Loucy (cell line): ENCODE results near the gene ASTN2.

Experiments used
- H2AFZ ChIP-seq: fragments of 200-600 bp; sonication (generic); 2 replicates; pipeline ENCODE4 v1.6.0; 2016; ENCODE audit warnings: antibody characterized with exemption, mild to moderate bottlenecking, low read length, moderate library complexity
- H3F3A ChIP-seq: fragments of 200-600 bp; 2 replicates; pipeline ENCODE4 v1.6.0; 2016; ENCODE audit warnings: antibody characterized with exemption, low read depth, mild to moderate bottlenecking
- H3K27me3 ChIP-seq: fragments of 200-600 bp; sonication (generic); 2 replicates; pipeline ENCODE4 v1.6.1; 2014; ENCODE audit warnings: low read length, mild to moderate bottlenecking; ENCODE audit not compliant: insufficient read depth, poor library complexity, severe bottlenecking
- H3K36me3 ChIP-seq: fragments of 200-600 bp; sonication (generic); 2 replicates; pipeline ENCODE4 v1.6.1; 2016; ENCODE audit warnings: low read length; ENCODE audit not compliant: insufficient read depth
- H3K4me1 ChIP-seq: fragments of 200-600 bp; sonication (generic); 2 replicates; pipeline ENCODE4 v1.5.1; 2014; ENCODE audit warnings: low read length, mild to moderate bottlenecking; ENCODE audit not compliant: insufficient read depth, poor library complexity, severe bottlenecking
- H3K4me2 ChIP-seq: fragments of 200-600 bp; sonication (generic); 2 replicates; pipeline ENCODE4 v1.6.0; 2014; ENCODE audit warnings: antibody characterized with exemption, low read length, low read depth, mild to moderate bottlenecking; ENCODE audit not compliant: poor library complexity, severe bottlenecking
- H3K4me3 ChIP-seq: fragments of 200-600 bp; sonication (generic); 2 replicates; pipeline ENCODE4 v1.5.1; 2014; ENCODE audit warnings: low read length, mild to moderate bottlenecking, mixed read lengths; ENCODE audit not compliant: poor library complexity, severe bottlenecking
- H3K79me2 ChIP-seq: fragments of 200-600 bp; sonication (generic); 2 replicates; pipeline ENCODE4 v1.6.1; 2014; ENCODE audit warnings: low read length; ENCODE audit not compliant: insufficient read depth
- H3K9ac ChIP-seq: fragments of 200-600 bp; sonication (generic); 2 replicates; pipeline ENCODE4 v1.6.0; 2014; ENCODE audit warnings: mild to moderate bottlenecking, low read depth, low read length, moderate library complexity; ENCODE audit not compliant: poor library complexity, severe bottlenecking
- H3K9me2 ChIP-seq: fragments of 200-600 bp; sonication (generic); replicated peaks from 2 replicates; pipeline ENCODE4 v1.6.1; 2016; ENCODE audit warnings: low read depth, low read length, mixed read lengths
- H3K9me3 ChIP-seq: fragments of 200-600 bp; sonication (generic); 2 replicates; pipeline ENCODE4 v1.6.1; 2014; ENCODE audit warnings: mild to moderate bottlenecking, antibody characterized with exemption, low read length, low read depth; ENCODE audit not compliant: insufficient read depth
- H4K20me1 ChIP-seq: fragments of 200-600 bp; sonication (generic); 2 replicates; pipeline ENCODE4 v1.6.0; 2014; ENCODE audit warnings: antibody characterized with exemption, low read length, mild to moderate bottlenecking; ENCODE audit not compliant: insufficient read depth, poor library complexity, severe bottlenecking
- EZH2phosphoT487 ChIP-seq: fragments of 200-600 bp; IDR thresholded peaks from 2 replicates; pipeline ENCODE4 v1.6.1; 2018; ENCODE audit warnings: antibody characterized with exemption, mild to moderate bottlenecking, moderate library complexity, borderline replicate concordance
- TF ChIP-seq, protein P1 (sequence below): fragments of 200-600 bp; sonication (generic); conservative IDR thresholded peaks from 2 replicates; pipeline ENCODE4 v1.5.1; 2014; ENCODE audit warnings: mild to moderate bottlenecking, antibody characterized with exemption, low read length

Gene ASTN2

DNA sequence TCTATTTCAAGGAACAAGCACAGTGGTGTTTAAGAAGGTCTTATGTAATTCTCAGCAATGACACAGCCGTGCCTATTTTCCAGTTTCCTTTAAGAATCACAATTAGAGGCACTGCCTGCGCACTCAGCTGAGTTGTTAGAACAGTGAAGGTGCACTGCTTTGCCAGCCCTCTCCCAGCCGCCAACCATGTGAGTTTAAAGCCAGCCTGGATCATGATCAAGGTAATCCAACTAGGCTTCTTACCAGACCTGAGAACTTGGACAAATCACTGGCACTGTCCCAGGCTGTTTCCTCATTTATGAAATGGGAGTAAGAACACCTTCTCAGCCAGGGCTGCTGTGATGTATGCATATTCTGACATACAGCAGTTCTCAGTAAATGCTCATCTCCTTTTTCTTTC lies 99.6 kb downstream of the ASTN2 start:
- no peaks in the 10 kb centered on the region for H3K27me3 ChIP-seq
- H2AFZ ChIP-seq: no peak overlapping the region
- H3K4me1 ChIP-seq: no peaks in the 10 kb centered on the region
- no peaks in the 10 kb centered on the region for H4K20me1 ChIP-seq
- TF ChIP-seq, protein P1, sequence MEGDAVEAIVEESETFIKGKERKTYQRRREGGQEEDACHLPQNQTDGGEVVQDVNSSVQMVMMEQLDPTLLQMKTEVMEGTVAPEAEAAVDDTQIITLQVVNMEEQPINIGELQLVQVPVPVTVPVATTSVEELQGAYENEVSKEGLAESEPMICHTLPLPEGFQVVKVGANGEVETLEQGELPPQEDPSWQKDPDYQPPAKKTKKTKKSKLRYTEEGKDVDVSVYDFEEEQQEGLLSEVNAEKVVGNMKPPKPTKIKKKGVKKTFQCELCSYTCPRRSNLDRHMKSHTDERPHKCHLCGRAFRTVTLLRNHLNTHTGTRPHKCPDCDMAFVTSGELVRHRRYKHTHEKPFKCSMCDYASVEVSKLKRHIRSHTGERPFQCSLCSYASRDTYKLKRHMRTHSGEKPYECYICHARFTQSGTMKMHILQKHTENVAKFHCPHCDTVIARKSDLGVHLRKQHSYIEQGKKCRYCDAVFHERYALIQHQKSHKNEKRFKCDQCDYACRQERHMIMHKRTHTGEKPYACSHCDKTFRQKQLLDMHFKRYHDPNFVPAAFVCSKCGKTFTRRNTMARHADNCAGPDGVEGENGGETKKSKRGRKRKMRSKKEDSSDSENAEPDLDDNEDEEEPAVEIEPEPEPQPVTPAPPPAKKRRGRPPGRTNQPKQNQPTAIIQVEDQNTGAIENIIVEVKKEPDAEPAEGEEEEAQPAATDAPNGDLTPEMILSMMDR: no peak
- no peak for TF ChIP-seq EZH2phosphoT487
- H3K9ac ChIP-seq: no peak overlapping the region
- H3K9me3 ChIP-seq: no peaks in the 10 kb centered on the region
- H3K36me3 ChIP-seq: no peaks in the 10 kb centered on the region
- H3F3A ChIP-seq: no peaks in the 10 kb centered on the region
- no peak overlapping the region for H3K4me3 ChIP-seq
- no peaks in the 10 kb centered on the region for H3K79me2 ChIP-seq
- H3K4me2 ChIP-seq: no peak overlapping the region
- H3K9me2 ChIP-seq: no peaks in the 10 kb centered on the region

DNA sequence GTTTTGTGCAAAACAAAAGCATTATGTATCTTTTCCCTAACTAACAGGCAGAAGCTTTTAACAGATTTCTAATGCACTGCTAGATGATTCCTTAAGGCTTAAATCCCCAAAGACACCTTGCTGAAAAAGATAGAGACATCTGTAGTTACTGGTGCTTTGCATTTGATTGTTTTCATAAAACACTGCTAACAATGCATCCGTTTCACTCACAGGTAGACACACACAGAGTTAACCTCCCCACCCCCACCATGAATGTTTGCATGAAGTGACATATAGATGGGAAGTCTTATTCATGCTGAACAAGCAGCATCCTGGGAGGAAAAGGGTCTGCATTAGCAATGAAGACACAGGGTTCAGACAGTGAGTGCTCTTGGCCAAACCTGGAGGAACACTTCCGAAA lies 100.9 kb downstream of the ASTN2 start:
- Histone ChIP-seq H3K4me2 (no peak overlapping the region), H3K27me3 (no peaks in the 10 kb centered on the region), H3K9ac (no peak overlapping the region), H3K4me3 (no peak overlapping the region), H2AFZ (no peak overlapping the region), H3K9me3 (no peaks in the 10 kb centered on the region), H3K4me1 (no peaks in the 10 kb centered on the region), H3K79me2 (no peaks in the 10 kb centered on the region), H3F3A (no peaks in the 10 kb centered on the region), H3K36me3 (no peaks in the 10 kb centered on the region), H3K9me2 (no peaks in the 10 kb centered on the region), H4K20me1 (no peaks in the 10 kb centered on the region)
- TF ChIP-seq, protein P1: no peak
- TF ChIP-seq EZH2phosphoT487: no peak

DNA sequence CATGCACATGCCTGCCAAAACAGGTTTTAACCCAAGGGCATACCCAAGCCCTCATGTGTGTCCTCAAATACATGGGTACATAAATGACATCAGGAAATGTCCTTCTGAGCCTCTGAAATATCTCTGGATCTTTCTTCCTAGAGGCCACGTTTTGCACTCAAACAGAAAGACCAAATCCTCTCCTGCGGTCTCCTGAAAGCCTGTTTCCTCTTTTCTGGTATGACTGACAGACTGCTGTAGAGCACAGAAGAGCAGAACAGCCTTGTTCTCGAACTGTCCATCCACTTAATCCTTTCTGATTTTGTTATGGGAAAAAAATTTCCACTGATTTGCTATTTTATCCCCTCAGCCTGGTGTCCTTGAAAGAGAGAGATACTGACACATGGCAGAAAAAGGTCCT lies 107.2 kb downstream of the ASTN2 start:
- TF ChIP-seq EZH2phosphoT487: no peak
- TF ChIP-seq, protein P1: no peak
- H3F3A ChIP-seq: no peaks in the 10 kb centered on the region
- no peaks in the 10 kb centered on the region for H3K4me1 ChIP-seq
- H3K9me3 ChIP-seq: no peaks in the 10 kb centered on the region
- no peaks in the 10 kb centered on the region for H3K9me2 ChIP-seq
- H2AFZ ChIP-seq: no peak overlapping the region
- H3K27me3 ChIP-seq: no peaks in the 10 kb centered on the region
- H3K4me3 ChIP-seq: no peak overlapping the region
- no peak overlapping the region for H3K4me2 ChIP-seq
- no peaks in the 10 kb centered on the region for H4K20me1 ChIP-seq
- no peaks in the 10 kb centered on the region for H3K79me2 ChIP-seq
- no peak overlapping the region for H3K9ac ChIP-seq
- no peaks in the 10 kb centered on the region for H3K36me3 ChIP-seq
